PC-3 (cell line): Measurements from ENCODE around the gene NDRG4. TPM values are rescaled to one million over a fixed set of nuclear protein-coding genes. Genes with fewer than 3 reads are reported as not detected.

Source experiments
- ATAC-seq: fragments of 200-7000 bp; cut with Tn5 transposase; 2 replicates; pipeline ENCODE4 v1.9.1; 2020; ENCODE audit warnings: mild to moderate bottlenecking, moderate library complexity
- BruUV-seq: library from RNA; stranded (reverse); fragments of 400-500 nt; replicated peaks from 2 replicates; lab custom pipeline; 2021; lab: Mats Ljungman, UMichigan
- CTCF ChIA-PET: fragments of 300-600 bp; sonication (Branson Sonifier 250); formaldehyde crosslinking; loops from one replicate; lab custom pipeline; 2022; ENCODE audit warnings: antibody characterized with exemption; lab: Charles Lee
- POLR2A ChIA-PET: fragments of 300-600 bp; sonication (Branson Sonifier 250); formaldehyde crosslinking; loops from one replicate; lab custom pipeline; 2022; ENCODE audit warnings: antibody characterized with exemption; ENCODE audit not compliant: unreplicated experiment; lab: Charles Lee
- DNase-seq: peaks from one replicate; pipeline ENCODE4 v3.0.0-alpha.2; 2015
- H2AFZ ChIP-seq: fragments of 300-600 bp; sonication (generic); 2 replicates; pipeline ENCODE4 v1.6.0; 2016; ENCODE audit warnings: antibody characterized with exemption, low read length
- H3F3A ChIP-seq: fragments of 300-600 bp; sonication (generic); one replicate; pipeline ENCODE4 v1.6.0; 2017; ENCODE audit warnings: antibody characterized with exemption, low read length, control low read depth, mild to moderate bottlenecking; ENCODE audit not compliant: unreplicated experiment
- H3K27ac ChIP-seq: fragments of 300-600 bp; sonication (generic); 2 replicates; pipeline ENCODE4 v1.5.1; 2016; ENCODE audit warnings: mild to moderate bottlenecking, low read length
- H3K27me3 ChIP-seq: fragments of 300-600 bp; sonication (generic); 2 replicates; pipeline ENCODE4 v1.6.1; 2016; ENCODE audit warnings: low read length, mixed read lengths
- H3K36me3 ChIP-seq: fragments of 300-600 bp; sonication (generic); 2 replicates; pipeline ENCODE4 v1.6.1; 2016; ENCODE audit warnings: low read depth, mixed run types, low read length, mixed read lengths
- H3K4me1 ChIP-seq: fragments of 300-600 bp; sonication (generic); 2 replicates; pipeline ENCODE4 v1.5.1; 2016; ENCODE audit warnings: low read length; ENCODE audit not compliant: insufficient read depth
- H3K4me2 ChIP-seq: fragments of 300-600 bp; sonication (generic); 2 replicates; pipeline ENCODE4 v1.6.0; 2016; ENCODE audit warnings: low read length
- H3K4me3 ChIP-seq: fragments of 300-600 bp; sonication (generic); 2 replicates; pipeline ENCODE4 v1.5.1; 2016; ENCODE audit warnings: mild to moderate bottlenecking, low read length, mixed read lengths
- H3K79me2 ChIP-seq: fragments of 300-600 bp; sonication (generic); 2 replicates; pipeline ENCODE4 v1.6.1; 2017; ENCODE audit warnings: low read length, mixed read lengths
- H3K9ac ChIP-seq: fragments of 300-600 bp; sonication (generic); 2 replicates; pipeline ENCODE4 v1.6.0; 2016; ENCODE audit warnings: mild to moderate bottlenecking, low read length
- H3K9me2 ChIP-seq: fragments of 300-600 bp; sonication (generic); replicated peaks from 2 replicates; pipeline ENCODE4 v1.6.1; 2016; ENCODE audit warnings: mixed run types, low read length, mixed read lengths
- H3K9me3 ChIP-seq: fragments of 300-600 bp; sonication (generic); 2 replicates; pipeline ENCODE4 v1.6.1; 2016; ENCODE audit warnings: low read length, mixed read lengths
- H4K20me1 ChIP-seq: fragments of 300-600 bp; sonication (generic); 2 replicates; pipeline ENCODE4 v1.6.1; 2016; ENCODE audit warnings: low read length, mixed read lengths
- EZH2 ChIP-seq: fragments of 300-600 bp; sonication (generic); IDR thresholded peaks from one replicate; pipeline ENCODE4 v1.6.1; 2017; ENCODE audit warnings: antibody characterized with exemption, mild to moderate bottlenecking, low read length; ENCODE audit not compliant: unreplicated experiment
- EZH2phosphoT487 ChIP-seq: fragments of 300-600 bp; sonication (generic); IDR thresholded peaks from 2 replicates; pipeline ENCODE4 v1.6.1; 2018; ENCODE audit warnings: mild to moderate bottlenecking, antibody characterized with exemption, low read length, borderline replicate concordance
- intact Hi-C: fragments of 100-400 bp; cut with micrococcal nuclease; formaldehyde crosslinking; loops from 2 replicates; pipeline ENCODE4 v1.9.0; 2023
- total RNA-seq: library from RNA; depleted of rRNA; stranded (reverse); fragments of >200 nt; gene quantifications from 2 replicates; pipeline ENCODE4 v1.2.3, GENCODE V29; 2014
- TF ChIP-seq, protein P1 (sequence below): fragments of 300-600 bp; sonication (generic); conservative IDR thresholded peaks from 2 replicates; pipeline ENCODE4 v1.5.1; 2017; ENCODE audit warnings: antibody characterized with exemption, low read depth, mild to moderate bottlenecking, low read length

Gene NDRG4
- total RNA-seq, 1 experiment from 2014 or later, result 26.6 TPM

DNA sequence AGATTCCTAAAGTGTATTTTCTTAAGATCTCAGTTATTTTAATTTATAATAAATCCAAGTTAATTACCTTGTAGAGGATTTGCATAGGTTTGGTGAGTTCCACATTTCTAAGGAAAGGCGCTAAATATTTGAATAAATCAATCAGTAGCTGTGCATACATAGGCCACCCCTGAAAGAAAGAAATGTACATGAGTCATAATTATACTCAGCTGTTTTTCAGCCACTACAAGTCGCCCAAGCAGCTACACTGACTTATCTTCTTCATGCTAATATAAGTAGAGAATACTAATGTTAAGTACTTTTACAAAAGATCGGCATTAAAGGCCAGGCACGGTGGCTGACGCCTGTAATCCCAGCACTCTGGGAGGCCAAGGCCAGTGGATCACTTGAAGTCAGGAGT is 30.2 kb downstream of the NDRG4 start:
- no peak overlapping the region for H3K4me2 ChIP-seq
- POLR2A ChIA-PET, result no interaction called here
- H3K4me3 ChIP-seq, result no peak overlapping the region
- H4K20me1 ChIP-seq, result no peaks in the 10 kb centered on the region
- no peaks in the 10 kb centered on the region for H3K79me2 ChIP-seq
- no peaks in the 10 kb centered on the region for H3K27me3 ChIP-seq
- H2AFZ ChIP-seq, result no peak overlapping the region
- BruUV-seq, result no TSS peak
- no peaks in the 10 kb centered on the region for H3K9me2 ChIP-seq
- H3F3A ChIP-seq, result no peaks in the 10 kb centered on the region
- H3K9ac ChIP-seq, result no peak overlapping the region
- ATAC-seq (no peak), DNase-seq (no peak)
- TF ChIP-seq, protein P1, sequence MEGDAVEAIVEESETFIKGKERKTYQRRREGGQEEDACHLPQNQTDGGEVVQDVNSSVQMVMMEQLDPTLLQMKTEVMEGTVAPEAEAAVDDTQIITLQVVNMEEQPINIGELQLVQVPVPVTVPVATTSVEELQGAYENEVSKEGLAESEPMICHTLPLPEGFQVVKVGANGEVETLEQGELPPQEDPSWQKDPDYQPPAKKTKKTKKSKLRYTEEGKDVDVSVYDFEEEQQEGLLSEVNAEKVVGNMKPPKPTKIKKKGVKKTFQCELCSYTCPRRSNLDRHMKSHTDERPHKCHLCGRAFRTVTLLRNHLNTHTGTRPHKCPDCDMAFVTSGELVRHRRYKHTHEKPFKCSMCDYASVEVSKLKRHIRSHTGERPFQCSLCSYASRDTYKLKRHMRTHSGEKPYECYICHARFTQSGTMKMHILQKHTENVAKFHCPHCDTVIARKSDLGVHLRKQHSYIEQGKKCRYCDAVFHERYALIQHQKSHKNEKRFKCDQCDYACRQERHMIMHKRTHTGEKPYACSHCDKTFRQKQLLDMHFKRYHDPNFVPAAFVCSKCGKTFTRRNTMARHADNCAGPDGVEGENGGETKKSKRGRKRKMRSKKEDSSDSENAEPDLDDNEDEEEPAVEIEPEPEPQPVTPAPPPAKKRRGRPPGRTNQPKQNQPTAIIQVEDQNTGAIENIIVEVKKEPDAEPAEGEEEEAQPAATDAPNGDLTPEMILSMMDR, result no peak
- no peak for TF ChIP-seq EZH2phosphoT487
- TF ChIP-seq EZH2, result no peak
- intact Hi-C loops, result no loop called here
- no peak overlapping the region for H3K27ac ChIP-seq
- H3K36me3 ChIP-seq, result peaks cover 56% of the 10 kb centered on the region
- CTCF ChIA-PET, result no interaction called here
- no peaks in the 10 kb centered on the region for H3K4me1 ChIP-seq
- H3K9me3 ChIP-seq, result no peaks in the 10 kb centered on the region

DNA sequence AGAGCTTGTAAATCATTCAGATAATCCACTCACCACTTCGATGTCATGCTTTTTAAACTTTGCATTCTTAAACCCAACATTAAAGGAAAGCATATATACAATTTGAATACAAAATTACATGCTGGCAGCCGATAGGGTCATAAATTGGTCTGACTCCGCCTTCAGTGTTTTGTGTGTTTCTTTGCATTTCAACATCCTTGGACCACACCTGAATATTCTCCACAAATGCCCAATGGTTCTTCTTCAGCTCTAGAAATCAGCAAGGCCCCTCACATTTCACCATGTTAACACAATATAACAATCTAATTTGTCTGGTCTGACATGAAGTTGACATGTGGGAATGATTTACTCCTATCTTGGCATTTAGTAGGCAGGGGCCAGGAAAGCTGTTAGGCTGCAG is 32.5 kb downstream of the NDRG4 start:
- intact Hi-C loops, result no loop called here
- Histone ChIP-seq H3K4me2 (no peak overlapping the region), H3F3A (no peaks in the 10 kb centered on the region), H3K9me2 (no peaks in the 10 kb centered on the region), H3K4me1 (no peaks in the 10 kb centered on the region), H2AFZ (no peak overlapping the region), H3K9me3 (no peaks in the 10 kb centered on the region), H3K27ac (no peak overlapping the region), H3K79me2 (no peaks in the 10 kb centered on the region), H3K27me3 (no peaks in the 10 kb centered on the region), H4K20me1 (no peaks in the 10 kb centered on the region), H3K4me3 (no peak overlapping the region), H3K36me3 (peaks cover 63% of the 10 kb centered on the region), H3K9ac (no peak overlapping the region)
- DNase-seq (no peak), ATAC-seq (no peak)
- ChIA-PET POLR2A (no interaction called here), CTCF (no interaction called here)
- TF ChIP-seq EZH2 (no peak), EZH2phosphoT487 (no peak)
- TF ChIP-seq, protein P1, result no peak
- no TSS peak for BruUV-seq

DNA sequence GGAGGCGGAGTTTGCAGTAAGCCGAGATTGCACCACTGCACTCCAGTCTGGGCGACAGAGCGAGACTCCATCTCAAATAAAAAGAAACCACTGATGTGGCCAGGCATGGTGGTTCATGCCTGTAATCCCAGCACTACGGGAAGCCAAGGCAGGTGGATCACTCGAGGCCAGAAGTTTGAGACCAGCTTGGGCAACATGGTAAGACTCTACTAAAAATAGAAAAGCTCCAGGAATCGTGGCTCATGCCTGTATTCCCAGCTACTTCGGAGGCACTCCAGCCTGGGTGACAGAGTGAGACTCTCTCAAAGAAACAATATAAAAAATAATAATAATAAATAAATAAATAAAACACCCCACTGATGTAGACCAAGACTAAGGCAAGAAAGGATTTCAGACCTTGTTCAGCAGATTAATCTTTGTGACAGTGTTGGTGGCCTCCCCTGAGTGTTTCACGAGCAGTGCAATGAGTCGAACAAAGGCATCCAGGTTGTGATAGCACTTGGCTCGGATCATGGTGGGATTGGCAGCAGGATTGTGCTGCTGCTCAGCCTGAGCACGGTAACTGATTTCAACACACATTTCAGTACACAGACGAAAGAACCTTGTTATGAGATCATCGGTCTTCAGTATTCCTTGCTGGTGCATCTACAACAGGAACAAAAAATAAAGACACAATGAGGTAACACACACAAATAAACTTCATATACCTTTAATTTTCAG is 34.0 kb downstream of the NDRG4 start:
- ChIA-PET POLR2A (no interaction called here), CTCF (no interaction called here)
- no peak for TF ChIP-seq EZH2phosphoT487
- DNase-seq, result no peak
- intact Hi-C loops, result no loop called here
- H2AFZ ChIP-seq, result no peak overlapping the region
- BruUV-seq, result no TSS peak
- no peaks in the 10 kb centered on the region for H3K9me3 ChIP-seq
- no peaks in the 10 kb centered on the region for H3K9me2 ChIP-seq
- no peak overlapping the region for H3K4me3 ChIP-seq
- H3K27me3 ChIP-seq, result no peaks in the 10 kb centered on the region
- peaks cover 69% of the 10 kb centered on the region for H3K36me3 ChIP-seq
- no peak overlapping the region for H3K9ac ChIP-seq
- ATAC-seq, result no peak
- no peaks in the 10 kb centered on the region for H4K20me1 ChIP-seq
- H3K27ac ChIP-seq, result no peak overlapping the region
- H3K79me2 ChIP-seq, result no peaks in the 10 kb centered on the region
- no peaks in the 10 kb centered on the region for H3F3A ChIP-seq
- no peak overlapping the region for H3K4me2 ChIP-seq
- H3K4me1 ChIP-seq, result no peaks in the 10 kb centered on the region
